Measurements from ENCODE around the gene MYD88.
"Not testable (repeated sequence)": the region's sequence is repeated elsewhere in the genome, so short reads cannot be mapped to it uniquely, and the experiment has no call there.

Gene MYD88

GRCh38 chr3:38126121-38126892 lies 12.2 kb upstream of the MYD88 start:
- DNase-seq (ENCODE audit: low read depth): no peak

- DNase-seq (ENCODE audit: low read depth): no peak
Measured at GRCh38 chr3:38127611-38128302, 10.7 kb upstream of the MYD88 start.

- DNase-seq (ENCODE audit: low read depth): no peak
Measured at GRCh38 chr3:38128303-38128655, 10.2 kb upstream of the MYD88 start.

- DNase-seq (ENCODE audit: low read depth): no peak
Measured at GRCh38 chr3:38129058-38129457, 9.4 kb upstream of the MYD88 start.

- no peak for DNase-seq (ENCODE audit: low read depth)
Measured at GRCh38 chr3:38130631-38131065, 7.8 kb upstream of the MYD88 start.

- DNase-seq (ENCODE audit: low read depth): no peak
Measured at GRCh38 chr3:38131621-38132369, 6.7 kb upstream of the MYD88 start.

GRCh38 chr3:38133209-38133556 lies 5.3 kb upstream of the MYD88 start:
- DNase-seq (ENCODE audit: low read depth): no peak

GRCh38 chr3:38133557-38134405 lies 4.7 kb upstream of the MYD88 start:
- DNase-seq (ENCODE audit: low read depth): no peak

- DNase-seq (ENCODE audit: low read depth): not testable (repeated sequence)
Measured at GRCh38 chr3:38134517-38135143, 3.8 kb upstream of the MYD88 start.

- not testable (repeated sequence) for DNase-seq (ENCODE audit: low read depth)
Measured at GRCh38 chr3:38135621-38136277, 2.7 kb upstream of the MYD88 start.

GRCh38 chr3:38136393-38136776 lies 2.1 kb upstream of the MYD88 start:
- no peak for DNase-seq (ENCODE audit: low read depth)

- peak; percentile 97 for DNase-seq (ENCODE audit: low read depth)
Measured at GRCh38 chr3:38136777-38137614, 1.5 kb upstream of the MYD88 start, which contains the start of gene ACAA1. Gene ACAA1, minus strand, starts transcription at chr3:38137127. Its CDS starts 92 bp downstream, at chr3:38137035.

GRCh38 chr3:38137615-38138348 lies 679 bp upstream of the MYD88 start:
- DNase-seq (ENCODE audit: low read depth): no peak

- DNase-seq (ENCODE audit: low read depth): no peak
Measured at GRCh38 chr3:38139191-38139590, 730 bp downstream of the MYD88 start.

- DNase-seq (ENCODE audit: low read depth): no peak
Measured at GRCh38 chr3:38139652-38140051, 1.2 kb downstream of the MYD88 start.

GRCh38 chr3:38140326-38141172 lies 2.1 kb downstream of the MYD88 start:
- no peak for DNase-seq (ENCODE audit: low read depth)

- no peak for DNase-seq (ENCODE audit: low read depth)
Measured at GRCh38 chr3:38141173-38141951, 2.9 kb downstream of the MYD88 start.

- no peak for DNase-seq (ENCODE audit: low read depth)
Measured at GRCh38 chr3:38141952-38142273, 3.5 kb downstream of the MYD88 start.

Measured in activated T-cell treated with anti-CD3 and anti-CD28 coated beads for 48 hours (primary cell).